Prostate gland (tissue), 2 donors: ENCODE data around the gene MAGEA2B. TPM values are rescaled to one million over a fixed set of nuclear protein-coding genes. Genes with fewer than 3 reads are reported as not detected.
"Not testable (repeated sequence)": the region's sequence is repeated elsewhere in the genome, so short reads cannot be mapped to it uniquely, and the experiment has no call there.

Source experiments
- DNase-seq: peaks from one replicate; pipeline ENCODE4 v3.0.0-alpha.2; 2019; ENCODE audit warnings: low spot score
- H3K27ac ChIP-seq, 2 donors: fragments of 200-600 bp; sonication (generic); 2 replicates each; pipeline ENCODE4 v1.5.1; 2017 to 2019
- H3K27me3 ChIP-seq: fragments of 200-600 bp; sonication (generic); replicated peaks from 2 replicates; pipeline ENCODE4 v1.5.1; 2019; ENCODE audit not compliant: insufficient read depth
- H3K36me3 ChIP-seq, 2 donors: fragments of 200-600 bp; sonication (generic); 1 replicate in 1 of 2; 2 replicates in 1 of 2; pipeline versions ENCODE4 v1.5.1 to v1.8.1; 2017 to 2019
- H3K4me1 ChIP-seq: fragments of 200-600 bp; sonication (generic); replicated peaks from 2 replicates; pipeline ENCODE4 v1.5.1; 2019
- H3K4me3 ChIP-seq, 2 donors: fragments of 200-600 bp; sonication (generic); 2 replicates each; pipeline ENCODE4 v1.5.1; 2017 to 2019
- H3K9me3 ChIP-seq: fragments of 200-600 bp; sonication (generic); 2 replicates; pipeline ENCODE4 v1.5.1; 2017
- POLR2A ChIP-seq: fragments of 450-650 bp; IDR thresholded peaks from one replicate; pipeline ENCODE4 v1.6.1; 2016; ENCODE audit warnings: antibody characterized with exemption, mild to moderate bottlenecking
- POLR2AphosphoS5 ChIP-seq: sonication (generic); formaldehyde crosslinking; IDR thresholded peaks from one replicate; pipeline ENCODE4 v1.6.1; 2017; ENCODE audit warnings: antibody characterized with exemption
- WGBS: methylation state at CpG from one replicate; pipeline ENCODE4 v1.1.5; 2018; 5-methylcytosine and 5-hydroxymethylcytosine counted together
- intact Hi-C: fragments of 100-400 bp; cut with DNase I; formaldehyde crosslinking; loops from one replicate; pipeline ENCODE4 v1.14.2; 2022
- total RNA-seq, 2 donors: library from RNA; depleted of rRNA; stranded (reverse); fragments of >200 nt; gene quantifications; one replicate each; pipeline ENCODE4 v1.1.0, GENCODE V29; 2016
- TF ChIP-seq, protein P1 (sequence below), 4 experiments: fragments of 200-600 bp in 2 of 4; fragments of 450-650 bp in 2 of 4; sonication (generic) in 2 of 4; IDR thresholded peaks; 1 replicate in 3 of 4; 2 replicates in 1 of 4; pipeline ENCODE4 v1.5.1; 2016 to 2019; ENCODE audit warnings: antibody characterized with exemption in 4 of 4, mild to moderate bottlenecking in 2 of 4, moderate library complexity in 2 of 4

The MAGEA2B gene, protein sequence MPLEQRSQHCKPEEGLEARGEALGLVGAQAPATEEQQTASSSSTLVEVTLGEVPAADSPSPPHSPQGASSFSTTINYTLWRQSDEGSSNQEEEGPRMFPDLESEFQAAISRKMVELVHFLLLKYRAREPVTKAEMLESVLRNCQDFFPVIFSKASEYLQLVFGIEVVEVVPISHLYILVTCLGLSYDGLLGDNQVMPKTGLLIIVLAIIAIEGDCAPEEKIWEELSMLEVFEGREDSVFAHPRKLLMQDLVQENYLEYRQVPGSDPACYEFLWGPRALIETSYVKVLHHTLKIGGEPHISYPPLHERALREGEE
- not detected for total RNA-seq

DNA sequence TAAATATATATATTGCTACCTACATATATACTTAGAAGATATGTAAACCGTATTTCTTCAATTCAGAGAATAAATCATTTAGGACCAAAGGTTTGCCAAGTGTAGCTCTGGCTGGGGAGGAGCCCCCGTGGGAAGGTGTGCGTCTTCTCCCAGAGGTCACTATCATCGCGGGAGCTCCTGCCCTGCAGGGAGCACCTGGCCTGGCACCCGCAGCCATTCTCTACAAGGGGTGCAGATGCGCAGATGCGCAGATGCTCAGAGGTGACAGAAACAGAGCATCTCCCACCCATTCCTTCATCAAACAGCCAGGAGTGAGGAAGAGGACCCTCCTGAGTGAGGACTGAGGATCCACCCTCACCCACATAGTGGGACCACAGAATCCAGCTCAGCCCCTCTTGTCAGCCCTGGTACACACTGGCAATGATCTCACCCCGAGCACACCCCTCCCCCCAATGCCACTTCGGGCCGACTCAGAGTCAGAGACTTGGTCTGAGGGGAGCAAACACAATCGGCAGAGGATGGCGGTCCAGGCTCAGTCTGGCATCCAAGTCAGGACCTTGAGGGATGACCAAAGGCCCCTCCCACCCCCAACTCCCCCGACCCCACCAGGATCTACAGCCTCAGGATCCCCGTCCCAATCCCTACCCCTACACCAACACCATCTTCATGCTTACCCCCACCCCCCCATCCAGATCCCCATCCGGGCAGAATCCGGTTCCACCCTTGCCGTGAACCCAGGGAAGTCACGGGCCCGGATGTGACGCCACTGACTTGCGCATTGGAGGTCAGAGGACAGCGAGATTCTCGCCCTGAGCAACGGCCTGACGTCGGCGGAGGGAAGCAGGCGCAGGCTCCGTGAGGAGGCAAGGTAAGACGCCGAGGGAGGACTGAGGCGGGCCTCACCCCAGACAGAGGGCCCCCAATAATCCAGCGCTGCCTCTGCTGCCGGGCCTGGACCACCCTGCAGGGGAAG, at the start of gene MAGEA2B:
Gene MAGEA2B (plus strand): TSS at position 814 of the 973 bp plus-strand sequence. CDS start 2,479 bp downstream, outside the sequence.
- H3K27ac ChIP-seq, H3K4me1 ChIP-seq, DNase-seq, H3K27me3 ChIP-seq, H3K9me3 ChIP-seq, H3K4me3 ChIP-seq, intact Hi-C loops, H3K36me3 ChIP-seq: not testable (repeated sequence)
- WGBS, result no CpG with 5 or more reads among the region's 35 CpGs

DNA sequence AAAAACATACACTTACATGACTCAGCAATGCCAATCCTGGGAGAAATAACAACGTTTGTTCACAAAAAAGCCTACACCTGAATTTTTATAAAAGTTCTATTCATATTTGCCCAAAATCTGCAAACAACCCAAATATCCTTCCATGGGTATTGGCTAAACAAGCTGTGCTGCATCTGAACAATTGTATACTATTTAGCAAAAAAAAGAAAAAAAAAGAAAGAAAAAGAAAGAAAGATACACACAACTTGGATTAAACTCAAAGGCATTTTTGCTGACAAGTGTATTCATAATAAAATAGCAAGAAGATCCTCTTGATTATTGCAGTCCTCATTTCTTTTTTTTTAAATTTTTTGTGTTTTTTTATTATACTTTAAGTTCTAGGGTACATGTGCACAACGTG, 40.3 kb upstream of the MAGEA2B start:
- H3K27me3 ChIP-seq, result no peaks in the 10 kb centered on the region
- H3K4me1 ChIP-seq, result no peaks in the 10 kb centered on the region
- no peaks in the 10 kb centered on the region for H3K9me3 ChIP-seq
- TF ChIP-seq POLR2AphosphoS5, result no peak
- no peak for TF ChIP-seq POLR2A
- TF ChIP-seq, protein P1, sequence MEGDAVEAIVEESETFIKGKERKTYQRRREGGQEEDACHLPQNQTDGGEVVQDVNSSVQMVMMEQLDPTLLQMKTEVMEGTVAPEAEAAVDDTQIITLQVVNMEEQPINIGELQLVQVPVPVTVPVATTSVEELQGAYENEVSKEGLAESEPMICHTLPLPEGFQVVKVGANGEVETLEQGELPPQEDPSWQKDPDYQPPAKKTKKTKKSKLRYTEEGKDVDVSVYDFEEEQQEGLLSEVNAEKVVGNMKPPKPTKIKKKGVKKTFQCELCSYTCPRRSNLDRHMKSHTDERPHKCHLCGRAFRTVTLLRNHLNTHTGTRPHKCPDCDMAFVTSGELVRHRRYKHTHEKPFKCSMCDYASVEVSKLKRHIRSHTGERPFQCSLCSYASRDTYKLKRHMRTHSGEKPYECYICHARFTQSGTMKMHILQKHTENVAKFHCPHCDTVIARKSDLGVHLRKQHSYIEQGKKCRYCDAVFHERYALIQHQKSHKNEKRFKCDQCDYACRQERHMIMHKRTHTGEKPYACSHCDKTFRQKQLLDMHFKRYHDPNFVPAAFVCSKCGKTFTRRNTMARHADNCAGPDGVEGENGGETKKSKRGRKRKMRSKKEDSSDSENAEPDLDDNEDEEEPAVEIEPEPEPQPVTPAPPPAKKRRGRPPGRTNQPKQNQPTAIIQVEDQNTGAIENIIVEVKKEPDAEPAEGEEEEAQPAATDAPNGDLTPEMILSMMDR (IDR thresholded peaks at IDR 0.05), result no peak
- 82% methylated on average over 2 of the region's 2 CpGs for WGBS
- no peak overlapping the region for H3K27ac ChIP-seq
- DNase-seq, result no peak
- no peak overlapping the region for H3K4me3 ChIP-seq
- intact Hi-C loops, result no loop called here
- no peaks in the 10 kb centered on the region for H3K36me3 ChIP-seq

DNA sequence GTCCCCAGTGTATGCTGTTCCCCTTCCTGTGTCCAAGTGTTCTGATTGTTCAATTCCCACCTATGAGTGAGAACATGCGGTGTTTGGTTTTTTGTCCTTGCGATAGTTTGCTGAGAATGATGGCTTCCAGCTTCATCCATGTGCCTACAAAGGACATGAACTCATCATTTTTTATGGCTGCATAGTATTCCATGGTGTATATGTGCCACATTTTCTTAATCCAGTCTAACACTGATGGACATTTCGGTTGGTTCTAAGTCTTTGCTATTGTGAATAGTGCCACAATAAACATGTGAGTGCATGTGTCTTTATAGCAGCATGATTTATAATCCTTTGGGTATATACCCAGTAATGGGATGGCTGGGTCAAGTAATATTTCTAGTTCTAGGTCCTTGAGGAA, 39.8 kb upstream of the MAGEA2B start:
- intact Hi-C loops, H3K27me3 ChIP-seq, H3K4me3 ChIP-seq: not testable (repeated sequence)

DNA sequence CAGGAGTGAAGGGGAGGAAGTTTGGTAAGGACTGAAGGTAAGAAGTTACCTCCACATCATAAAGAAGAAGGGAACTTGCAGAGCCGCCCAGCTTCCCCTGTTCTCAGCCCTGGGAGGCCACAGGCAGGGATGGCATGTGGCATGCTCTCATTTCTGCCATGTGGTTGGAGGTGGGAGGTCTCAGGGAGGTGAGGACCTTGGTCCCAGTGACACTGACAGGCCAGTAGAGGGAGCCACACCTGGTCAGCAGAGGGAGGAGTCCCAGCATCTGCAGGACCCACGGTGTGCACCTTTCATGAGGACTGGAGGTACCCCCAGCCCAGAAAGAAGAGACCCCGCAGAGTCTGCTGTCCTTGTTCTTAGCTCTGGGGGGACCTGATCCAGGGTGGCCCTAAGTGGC, 33.4 kb upstream of the MAGEA2B start:
- H3K36me3 ChIP-seq, DNase-seq, H3K9me3 ChIP-seq, H3K27ac ChIP-seq, H3K27me3 ChIP-seq, H3K4me3 ChIP-seq, H3K4me1 ChIP-seq, intact Hi-C loops: not testable (repeated sequence)
- WGBS, result no CpG with 5 or more reads among the region's 3 CpGs

More for the DNA sequence above, 39.8 kb upstream of the MAGEA2B start:
- H3K4me1 ChIP-seq, H3K36me3 ChIP-seq, DNase-seq, H3K27ac ChIP-seq, H3K9me3 ChIP-seq: not testable (repeated sequence)
- 92% methylated on average over 3 of the region's 3 CpGs for WGBS

DNA sequence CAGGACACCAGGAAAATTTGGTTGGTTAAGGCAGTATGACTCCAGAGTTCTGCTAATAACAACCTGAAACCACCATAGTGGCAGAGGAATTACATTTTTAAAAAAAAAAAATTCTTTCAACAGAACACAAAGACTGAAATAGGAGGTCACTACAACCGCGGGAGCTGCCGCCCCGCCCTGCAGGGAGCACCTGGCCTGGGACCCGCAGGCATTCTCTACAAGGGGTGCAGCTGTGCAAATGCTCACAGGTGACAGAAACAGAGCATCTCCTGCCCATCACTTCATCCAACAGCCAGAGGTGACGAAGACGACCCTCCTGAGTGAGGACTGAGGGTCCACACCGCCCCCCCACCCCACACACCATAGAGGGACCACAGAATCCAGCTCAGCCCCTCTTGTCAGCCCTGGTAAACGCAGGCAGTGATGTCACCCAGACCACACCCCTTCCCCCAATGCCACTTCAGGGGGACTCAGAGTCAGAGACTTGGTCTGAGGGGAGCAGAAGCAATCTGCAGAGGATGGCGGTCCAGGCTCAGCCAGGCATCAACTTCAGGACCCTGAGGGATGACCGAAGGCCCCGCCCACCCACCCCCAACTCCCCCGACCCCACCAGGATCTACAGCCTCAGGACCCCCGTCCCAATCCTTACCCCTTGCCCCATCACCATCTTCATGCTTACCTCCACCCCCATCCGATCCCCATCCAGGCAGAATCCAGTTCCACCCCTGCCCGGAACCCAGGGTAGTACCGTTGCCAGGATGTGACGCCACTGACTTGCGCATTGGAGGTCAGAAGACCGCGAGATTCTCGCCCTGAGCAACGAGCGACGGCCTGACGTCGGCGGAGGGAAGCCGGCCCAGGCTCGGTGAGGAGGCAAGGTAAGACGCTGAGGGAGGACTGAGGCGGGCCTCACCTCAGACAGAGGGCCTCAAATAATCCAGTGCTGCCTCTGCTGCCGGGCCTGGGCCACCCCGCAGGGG, 16.2 kb upstream of the MAGEA2B start, which contains the start of gene MAGEA3:
Gene MAGEA3 (plus strand): TSS at position 843 of the 980 bp plus-strand sequence. CDS start 2,039 bp downstream, outside the sequence.
- H3K36me3 ChIP-seq, H3K27me3 ChIP-seq, H3K4me3 ChIP-seq, DNase-seq, intact Hi-C loops, H3K27ac ChIP-seq, H3K4me1 ChIP-seq, H3K9me3 ChIP-seq: not testable (repeated sequence)
- WGBS, result 53% methylated on average over 3 of the region's 34 CpGs

DNA sequence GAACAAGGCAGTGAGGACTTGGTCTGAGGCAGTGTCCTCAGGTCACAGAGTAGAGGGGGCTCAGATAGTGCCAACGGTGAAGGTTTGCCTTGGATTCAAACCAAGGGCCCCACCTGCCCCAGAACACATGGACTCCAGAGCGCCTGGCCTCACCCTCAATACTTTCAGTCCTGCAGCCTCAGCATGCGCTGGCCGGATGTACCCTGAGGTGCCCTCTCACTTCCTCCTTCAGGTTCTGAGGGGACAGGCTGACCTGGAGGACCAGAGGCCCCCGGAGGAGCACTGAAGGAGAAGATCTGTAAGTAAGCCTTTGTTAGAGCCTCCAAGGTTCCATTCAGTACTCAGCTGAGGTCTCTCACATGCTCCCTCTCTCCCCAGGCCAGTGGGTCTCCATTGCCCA, 14.0 kb upstream of the MAGEA2B start:
- H3K4me1 ChIP-seq, DNase-seq, intact Hi-C loops, H3K4me3 ChIP-seq, H3K27me3 ChIP-seq, H3K36me3 ChIP-seq, H3K27ac ChIP-seq, H3K9me3 ChIP-seq: not testable (repeated sequence)
- 87% methylated on average over 3 of the region's 5 CpGs for WGBS

DNA sequence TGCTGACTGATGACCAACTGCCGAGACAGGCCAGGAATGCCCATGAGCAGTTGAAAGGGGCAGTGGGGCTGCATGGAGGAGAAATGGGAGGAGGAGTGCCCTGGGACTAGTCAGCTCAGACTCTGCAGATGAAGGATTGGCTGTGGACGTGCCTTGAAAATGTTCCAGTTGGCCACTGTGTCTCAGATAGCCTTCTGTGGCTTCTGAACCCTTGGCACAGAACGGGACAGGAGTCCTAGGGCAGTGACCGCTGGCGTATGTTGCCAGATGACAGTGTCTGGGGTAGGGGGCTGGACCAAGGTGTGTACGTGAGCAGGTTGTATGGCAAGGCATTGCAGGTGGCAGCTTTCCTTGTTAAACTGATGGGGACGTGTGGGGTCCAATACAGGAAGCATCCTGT, 7.9 kb upstream of the MAGEA2B start:
- H3K4me1 ChIP-seq, H3K27ac ChIP-seq, H3K9me3 ChIP-seq, H3K36me3 ChIP-seq, H3K27me3 ChIP-seq, DNase-seq, intact Hi-C loops, H3K4me3 ChIP-seq: not testable (repeated sequence)
- 92% methylated on average over 3 of the region's 7 CpGs for WGBS

DNA sequence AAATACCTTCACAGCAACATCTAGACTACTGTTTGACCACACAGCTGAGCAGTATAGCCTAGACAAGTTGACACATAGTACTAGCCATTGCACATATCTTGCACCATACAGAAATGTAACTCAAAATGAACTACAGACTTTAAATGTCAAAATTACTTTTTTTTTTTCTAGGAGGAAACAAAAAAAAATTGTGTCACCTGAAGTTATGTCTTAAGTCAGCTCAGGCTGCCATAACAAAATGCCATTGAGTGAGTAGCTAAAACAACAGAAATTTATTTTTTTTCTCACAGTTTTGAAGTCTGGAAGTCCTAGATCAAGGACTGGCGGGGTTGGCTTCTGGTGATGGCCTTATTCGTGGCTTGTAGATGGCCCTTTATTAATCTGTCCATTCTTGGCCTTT, 5.3 kb upstream of the MAGEA2B start, which contains the start of gene CSAG2:
Gene CSAG2 (minus strand): TSS at position 101 of the 400 bp plus-strand sequence. CDS start 161 bp downstream, outside the sequence.
- H3K27ac ChIP-seq, intact Hi-C loops, H3K4me1 ChIP-seq, H3K9me3 ChIP-seq, H3K4me3 ChIP-seq, DNase-seq, H3K36me3 ChIP-seq, H3K27me3 ChIP-seq: not testable (repeated sequence)
- no CpG with 5 or more reads among the region's 2 CpGs for WGBS

DNA sequence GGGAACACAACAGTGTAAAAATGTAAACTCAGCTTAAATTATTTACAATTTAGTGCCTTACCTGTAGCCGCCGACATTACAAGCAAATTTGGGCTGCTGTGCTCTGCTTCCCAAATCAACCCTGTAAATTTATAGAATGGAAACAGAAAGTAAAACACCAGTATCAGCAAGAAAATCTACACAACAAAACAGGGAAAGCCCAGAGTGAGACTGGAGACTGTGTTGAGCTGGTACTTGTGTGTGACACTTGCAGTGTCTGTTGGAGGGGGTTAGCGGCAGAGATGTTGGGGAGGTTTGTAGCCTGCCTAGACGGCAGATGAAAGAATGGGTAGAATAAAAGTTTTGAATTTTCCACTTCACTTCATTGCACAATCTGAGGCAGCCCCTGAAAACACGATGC, 1.2 kb upstream of the MAGEA2B start:
- H3K4me1 ChIP-seq, intact Hi-C loops, H3K9me3 ChIP-seq, H3K36me3 ChIP-seq, DNase-seq, H3K27ac ChIP-seq, H3K27me3 ChIP-seq, H3K4me3 ChIP-seq: not testable (repeated sequence)
- no CpG with 5 or more reads among the region's 5 CpGs for WGBS
